Fibroblast of gingiva (primary cell): ENCODE results near the gene OR3A1.
"Not testable (repeated sequence)": the region's sequence is repeated elsewhere in the genome, so short reads cannot be mapped to it uniquely, and the experiment has no call there.

Source experiments
- DNase-seq: peaks from one replicate; pipeline ENCODE4 v3.0.0-alpha.2; 2011; ENCODE audit warnings: low read depth

OR3A1 gene

GRCh38 chr17:3298260-3298659 lies at the start of gene OR3A1:
Gene OR3A1, minus strand, starts transcription at chr17:3298360. Its CDS starts 5,778 bp downstream, at chr17:3292582.
- no peak for DNase-seq

DNA sequence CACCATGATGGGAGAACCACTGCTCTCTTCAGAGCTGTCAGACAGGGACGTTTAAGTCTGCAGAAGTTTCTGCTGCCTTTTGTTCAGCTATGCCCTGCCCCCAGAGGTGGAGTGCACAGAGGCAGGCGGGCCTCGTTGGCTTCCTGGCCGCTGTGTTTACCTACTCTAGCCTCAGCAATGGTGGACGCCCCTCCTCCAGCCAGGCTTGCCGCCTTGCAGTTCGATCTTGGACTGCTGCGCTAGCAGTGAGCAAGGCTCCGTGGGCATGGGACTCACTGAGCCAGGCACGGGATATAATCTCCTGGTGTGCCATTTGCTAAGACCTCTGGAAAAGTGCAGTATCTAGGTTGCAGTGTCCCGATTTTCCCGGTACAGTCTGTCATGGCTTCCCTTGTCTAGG lies 44.6 kb upstream of the OR3A1 start:
- DNase-seq, result not testable (repeated sequence)

GRCh38 chr17:3335876-3336275 lies 37.7 kb upstream of the OR3A1 start:
- no peak for DNase-seq

GRCh38 chr17:3318336-3318735 lies 20.2 kb upstream of the OR3A1 start:
- DNase-seq, result no peak

- DNase-seq, result no peak
These were observed 18.7 kb upstream of the OR3A1 start for GRCh38 chr17:3316836-3317235.

- DNase-seq, result no peak
These were observed 10.4 kb upstream of the OR3A1 start for GRCh38 chr17:3308603-3309002.

DNA sequence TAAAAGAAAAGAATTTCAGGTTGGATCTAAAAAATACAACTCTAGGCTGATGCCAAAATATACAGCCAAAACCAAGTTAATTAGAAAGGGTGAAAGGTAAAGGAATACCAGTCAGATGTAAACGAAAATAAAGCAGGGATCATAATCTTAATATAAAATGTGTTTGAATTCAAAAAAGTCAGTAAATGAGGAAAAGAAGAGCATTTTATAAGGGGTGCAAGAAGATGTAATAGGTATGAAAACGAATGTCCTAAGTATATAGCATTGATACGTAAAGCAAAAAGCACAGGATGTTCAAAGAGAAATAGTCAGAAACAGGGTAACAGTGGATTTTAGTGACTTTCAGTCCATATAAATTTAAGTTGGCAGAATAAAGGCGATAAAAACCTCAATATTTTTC lies 2.5 kb downstream of the OR3A1 start:
- no peak for DNase-seq

GRCh38 chr17:3293548-3293947 lies 4.6 kb downstream of the OR3A1 start:
- not testable (repeated sequence) for DNase-seq

- DNase-seq, result no peak
These were observed 15.3 kb downstream of the OR3A1 start for GRCh38 chr17:3282901-3283300.

- DNase-seq, result no peak
These were observed 22.0 kb downstream of the OR3A1 start for GRCh38 chr17:3276126-3276525.

GRCh38 chr17:3271072-3271848 lies 26.9 kb downstream of the OR3A1 start:
- DNase-seq, result no peak

DNA sequence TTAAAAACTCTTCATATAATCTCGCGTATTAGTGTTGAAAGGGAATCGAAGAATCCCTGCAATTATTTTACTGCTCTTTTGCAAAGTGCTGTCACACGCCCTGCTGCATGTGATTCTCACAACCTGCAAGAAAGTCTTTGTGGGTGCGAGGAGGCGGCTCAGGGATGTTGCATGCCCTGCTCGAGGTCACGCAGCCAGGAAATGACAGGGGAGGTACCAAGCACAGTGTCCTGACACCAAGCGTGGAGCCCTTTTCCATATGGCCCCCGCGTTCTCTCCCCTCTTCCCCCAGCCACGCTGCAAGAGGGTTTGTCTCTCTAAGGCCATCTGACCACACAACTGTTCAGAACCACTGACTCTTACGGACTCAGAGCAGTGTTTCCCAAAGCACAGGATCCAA lies 37.6 kb downstream of the OR3A1 start:
- DNase-seq, result no peak

- DNase-seq, result no peak
These were observed 38.0 kb downstream of the OR3A1 start for GRCh38 chr17:3260163-3260562.

- no peak for DNase-seq
These were observed 41.6 kb downstream of the OR3A1 start for GRCh38 chr17:3256575-3256974.

- not testable (repeated sequence) for DNase-seq
These were observed 49.1 kb downstream of the OR3A1 start for GRCh38 chr17:3249013-3249412.

GRCh38 chr17:3244841-3245240 lies 53.3 kb downstream of the OR3A1 start:
- not testable (repeated sequence) for DNase-seq

DNA sequence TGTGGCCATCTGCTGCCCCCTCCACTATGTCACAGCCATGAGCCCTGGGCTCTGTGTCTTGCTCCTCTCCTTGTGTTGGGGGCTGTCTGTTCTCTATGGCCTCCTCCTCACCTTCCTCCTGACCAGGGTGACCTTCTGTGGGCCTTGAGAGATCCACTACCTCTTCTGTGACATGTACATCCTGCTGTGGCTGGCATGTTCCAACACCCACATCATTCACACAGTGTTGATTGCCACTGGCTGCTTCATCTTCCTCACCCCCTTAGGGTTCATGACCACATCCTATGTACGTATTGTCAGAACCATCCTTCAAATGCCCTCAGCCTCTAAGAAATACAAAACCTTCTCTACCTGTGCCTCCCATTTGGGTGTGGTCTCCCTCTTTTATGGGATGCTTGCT lies 57.1 kb downstream of the OR3A1 start:
- not testable (repeated sequence) for DNase-seq
